Activated T-cell treated with anti-CD3 and anti-CD28 coated beads, Interleukin-2, amount 50 U/mL, for 1 hour (primary cell): Measurements from ENCODE around the gene PLPPR5.

ENCODE experiments used
- DNase-seq: peaks from one replicate; pipeline ENCODE4 v3.0.0-alpha.2; 2020

The PLPPR5 gene

DNA sequence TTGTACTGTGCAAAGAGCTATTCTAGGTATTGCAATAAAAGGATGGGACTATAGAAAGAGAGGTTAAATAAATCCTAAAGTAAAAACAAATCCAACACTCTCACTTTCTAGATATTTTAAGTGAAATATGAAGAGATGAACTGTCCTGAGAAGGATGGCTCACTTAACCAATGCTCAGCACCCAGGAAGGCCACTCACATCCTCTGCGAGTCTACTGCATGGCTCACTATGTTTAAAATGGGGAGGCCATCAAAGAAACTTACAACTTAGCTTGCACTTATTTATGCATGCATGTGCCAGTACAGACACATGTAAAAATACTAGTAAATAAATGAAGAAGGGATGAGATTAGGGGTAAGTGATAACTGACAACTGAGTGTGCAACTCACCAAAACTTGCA lies 37.5 kb downstream of the PLPPR5 start:
- DNase-seq = no peak

DNA sequence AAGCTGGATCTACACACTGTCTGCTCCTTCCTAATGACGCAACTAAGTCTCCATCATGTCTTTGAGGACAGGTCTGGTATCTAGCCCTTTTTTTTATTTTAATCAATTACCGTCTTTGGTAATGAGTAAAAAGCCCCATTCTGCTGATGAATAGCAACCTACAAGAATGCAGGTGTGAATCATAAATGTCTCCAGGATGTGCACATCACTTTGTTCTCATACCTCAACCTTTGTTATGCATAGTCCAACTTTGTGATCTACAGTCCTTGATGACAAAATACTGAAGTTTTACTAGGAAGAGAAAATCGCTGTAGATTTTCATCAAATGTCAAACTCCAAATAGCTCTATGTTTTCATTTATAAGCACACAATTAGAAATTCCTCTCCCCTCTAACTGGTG lies 39.3 kb downstream of the PLPPR5 start:
- DNase-seq = no peak

DNA sequence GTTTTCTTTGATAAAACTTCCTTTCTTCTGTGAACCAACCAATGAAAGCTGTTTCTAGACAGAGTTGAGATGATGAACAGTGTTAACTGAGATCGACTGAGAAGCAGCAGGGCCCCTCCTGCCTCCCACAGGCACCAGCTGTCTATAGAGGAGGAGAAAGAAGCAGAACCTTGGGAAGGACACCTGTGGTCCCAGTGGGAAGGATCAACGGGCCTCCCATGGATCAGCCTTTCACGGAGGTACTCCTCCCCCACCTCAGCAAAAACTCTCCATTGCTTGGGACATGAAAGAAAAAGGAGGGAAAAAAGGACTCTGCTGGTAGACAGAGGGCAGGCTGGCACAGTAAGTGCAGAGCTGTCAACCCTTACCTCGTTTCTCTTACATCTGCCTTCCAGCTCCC lies 40.5 kb downstream of the PLPPR5 start:
- no peak for DNase-seq

DNA sequence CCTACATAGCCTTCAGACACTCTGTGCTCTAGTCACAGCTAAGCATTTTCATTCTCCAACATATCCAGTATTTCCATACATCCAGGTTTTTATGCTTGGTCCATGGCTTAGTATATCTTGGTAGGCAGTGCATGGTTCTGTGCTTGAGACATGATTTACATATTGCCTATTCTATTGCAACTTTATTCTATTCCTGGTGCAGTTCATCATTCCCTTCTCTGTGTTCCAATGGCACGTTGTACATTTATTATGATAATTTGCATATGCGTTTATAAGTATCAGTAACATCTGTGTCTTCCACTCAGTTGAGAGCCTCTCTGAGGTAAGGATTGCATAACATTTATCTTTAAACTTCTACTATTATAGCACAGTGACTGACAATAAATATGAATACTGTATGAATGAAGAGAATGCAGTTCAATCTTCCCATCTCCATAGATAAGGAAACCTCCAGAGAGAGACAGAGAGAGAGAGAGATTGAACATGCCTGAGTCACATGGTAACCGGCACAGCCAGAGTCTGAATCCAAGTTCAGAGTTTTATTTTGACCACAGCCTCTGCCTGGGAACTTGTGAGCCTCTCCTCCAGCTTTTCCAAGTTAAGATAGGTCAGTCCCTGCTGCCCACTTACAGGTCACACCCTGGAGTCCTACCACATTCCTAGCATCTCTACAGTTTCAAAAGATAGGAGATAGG lies 41.5 kb downstream of the PLPPR5 start:
- no peak for DNase-seq

DNA sequence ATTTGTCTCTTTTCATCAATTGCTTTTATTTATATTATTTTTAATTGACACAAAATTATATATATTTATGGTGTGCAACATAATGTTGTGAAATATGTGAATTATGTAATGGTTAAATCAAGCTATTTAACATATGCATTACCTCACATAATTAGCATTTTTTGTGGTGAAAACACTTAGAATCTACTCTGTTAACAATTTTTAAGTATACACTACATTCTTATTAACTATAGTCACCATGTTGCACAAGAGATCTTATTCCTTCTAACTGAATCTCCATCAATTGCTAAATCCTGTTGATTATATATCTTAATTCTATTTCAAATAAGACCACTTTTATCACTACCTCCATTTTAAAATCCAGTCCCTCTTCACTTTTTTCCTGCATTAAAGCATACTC lies 42.5 kb downstream of the PLPPR5 start:
- DNase-seq = no peak

DNA sequence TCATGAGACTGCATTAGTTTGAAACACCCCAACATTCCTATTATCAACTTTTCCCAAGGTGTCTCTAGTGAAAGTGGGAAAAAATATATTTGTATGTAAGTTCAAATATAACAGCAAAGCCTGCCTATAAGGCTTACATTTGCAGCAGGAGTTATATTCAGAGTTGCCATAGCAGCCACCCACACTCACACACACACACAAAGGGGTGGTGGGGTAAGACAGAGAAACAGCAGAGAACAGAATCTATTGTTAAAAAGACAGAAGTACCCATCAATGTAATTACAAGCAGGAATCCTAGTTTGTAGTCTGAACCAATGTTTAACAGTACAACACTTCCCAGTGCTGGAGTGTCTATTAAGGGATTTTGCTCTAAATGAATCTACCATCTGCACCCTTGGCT lies 55.0 kb downstream of the PLPPR5 start:
- DNase-seq = no peak

DNA sequence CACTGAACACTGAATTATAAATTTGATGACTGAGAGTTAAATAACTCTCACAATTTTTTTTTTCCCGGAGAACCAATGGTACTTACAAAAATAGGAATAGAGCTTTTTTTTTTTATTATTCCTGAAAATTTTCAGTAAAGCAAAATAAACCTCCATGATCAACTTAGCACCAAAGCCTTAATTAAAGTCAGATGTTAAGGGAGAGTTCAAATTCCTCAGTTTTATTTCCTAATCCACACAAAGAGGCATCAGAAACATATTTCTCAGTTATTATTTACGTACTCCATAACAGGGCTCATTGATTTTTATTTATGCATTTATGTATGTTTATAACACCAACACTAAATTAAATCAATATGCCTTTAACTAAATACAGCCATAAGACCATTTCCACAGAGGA lies 55.5 kb downstream of the PLPPR5 start:
- DNase-seq = no peak

DNA sequence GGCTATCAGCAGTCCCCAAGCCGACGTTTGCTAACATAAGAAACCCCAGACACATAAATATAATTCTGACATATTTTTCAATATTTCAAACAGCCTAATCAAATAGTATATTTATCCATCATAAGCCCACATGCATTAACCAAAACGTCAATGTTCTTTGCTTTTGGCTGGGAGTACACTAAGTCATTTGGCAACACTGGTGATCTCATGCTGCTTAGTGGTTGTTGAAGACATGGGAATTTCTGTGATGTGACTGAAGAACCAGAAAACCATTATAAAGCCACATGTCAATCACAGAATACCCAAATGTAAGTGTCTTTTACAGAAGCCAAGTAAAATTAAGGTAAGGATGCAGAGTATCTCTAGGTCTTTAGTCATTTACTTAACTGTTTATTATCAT lies 57.6 kb downstream of the PLPPR5 start:
- DNase-seq = no peak

DNA sequence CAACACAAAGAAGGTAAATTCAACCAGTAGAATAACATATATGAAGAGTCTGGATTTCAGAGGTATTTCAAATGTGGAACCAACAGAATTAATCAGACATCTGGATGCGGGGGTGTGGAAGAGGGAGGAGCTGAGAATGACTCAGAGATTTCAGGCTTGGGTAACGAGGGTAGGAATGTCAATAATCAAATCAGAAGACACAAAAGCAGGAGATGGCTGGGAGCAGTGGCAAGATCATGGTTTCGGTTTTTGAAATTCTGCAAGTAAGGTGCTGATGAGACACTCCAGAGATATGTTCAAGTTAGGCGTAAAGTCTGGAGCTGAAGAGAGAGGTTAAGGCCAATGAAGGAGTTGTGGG lies 64.0 kb downstream of the PLPPR5 start:
- DNase-seq = no peak

DNA sequence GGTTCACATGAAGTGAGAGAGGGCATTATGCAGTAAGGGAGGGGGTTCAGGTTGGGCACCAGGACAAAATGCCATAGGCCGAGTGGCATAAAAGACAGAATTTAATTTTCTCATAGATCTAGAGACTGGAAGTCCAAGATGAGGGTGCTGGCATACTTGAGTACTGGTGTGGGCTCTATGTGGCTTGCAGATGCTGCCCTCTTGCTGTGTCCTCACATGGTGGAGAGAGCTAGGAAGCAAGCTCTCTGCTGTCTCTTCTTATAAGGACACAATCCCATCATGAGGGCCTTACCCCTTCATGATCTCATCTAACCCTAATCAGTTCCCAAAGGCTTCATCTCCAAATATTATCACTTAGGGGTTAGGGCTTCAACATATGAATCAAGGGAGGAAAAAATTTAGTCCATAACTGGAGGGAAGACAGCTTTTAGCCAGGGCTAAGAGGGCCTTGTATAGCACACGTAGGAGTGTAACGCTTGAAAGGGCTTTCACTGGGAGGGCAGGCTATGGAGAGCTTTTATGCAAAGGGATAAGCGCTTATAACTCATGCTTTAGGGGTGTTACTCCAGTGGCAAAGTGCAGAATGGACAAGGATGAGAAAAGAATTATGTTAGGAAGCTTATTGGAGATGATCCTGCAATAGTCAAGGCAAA lies 64.5 kb downstream of the PLPPR5 start:
- DNase-seq = no peak

DNA sequence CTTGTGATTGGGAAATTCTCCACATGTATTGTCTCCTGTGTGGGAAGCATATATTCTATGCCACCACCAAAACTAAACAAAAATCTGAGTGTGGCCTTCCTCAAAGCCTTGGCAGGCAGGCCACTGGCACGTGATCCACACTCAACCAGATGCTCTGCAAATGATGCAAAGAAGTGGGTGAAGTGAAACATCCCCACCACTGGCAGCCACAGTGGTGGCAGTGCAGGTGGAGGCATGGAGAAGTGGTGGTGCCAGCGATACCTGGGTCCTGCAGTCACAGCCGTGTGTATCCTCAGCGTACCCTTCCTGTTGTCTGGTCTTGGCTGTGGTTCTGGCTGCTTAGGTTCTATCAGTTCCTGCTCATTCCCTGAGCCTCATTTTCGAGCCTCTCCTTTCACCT lies 65.2 kb downstream of the PLPPR5 start:
- DNase-seq = no peak

DNA sequence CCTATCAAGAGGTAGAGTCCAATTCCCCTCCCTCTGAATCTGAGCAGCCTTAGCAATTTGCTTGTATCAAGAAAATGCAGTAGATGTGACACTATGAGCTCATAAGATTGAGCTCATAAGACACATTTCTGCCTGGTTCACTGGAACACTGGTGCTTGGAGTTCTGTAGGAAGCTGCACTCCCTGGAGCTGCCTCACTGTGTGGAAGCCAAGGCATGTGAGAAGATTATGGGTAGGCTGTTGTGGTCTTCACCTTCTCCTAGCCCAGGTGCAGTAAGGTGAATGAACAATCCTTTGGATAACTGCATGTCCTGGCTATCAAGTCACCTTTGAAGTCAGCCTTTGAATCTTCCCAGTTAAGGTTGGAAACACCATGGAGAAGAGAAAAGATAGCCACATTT lies 67.3 kb downstream of the PLPPR5 start:
- no peak for DNase-seq

DNA sequence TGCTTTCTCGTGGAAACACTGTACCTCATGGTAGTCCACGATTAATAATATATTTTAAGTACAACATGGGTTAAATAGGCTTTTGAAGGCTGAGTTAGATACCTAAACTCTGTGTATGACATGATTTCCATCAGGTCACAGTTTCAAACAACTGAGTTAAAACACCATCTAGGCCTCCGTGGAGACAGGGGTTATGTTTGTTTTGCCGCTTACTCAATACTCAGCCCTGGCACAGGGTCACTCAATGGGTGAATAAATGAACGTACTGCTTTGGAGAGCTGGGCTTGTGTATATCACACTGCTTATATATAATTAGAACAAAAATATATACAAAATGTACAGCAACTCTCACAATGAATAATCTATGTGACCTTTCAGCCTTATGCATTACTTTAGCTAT lies 72.5 kb downstream of the PLPPR5 start:
- no peak for DNase-seq

DNA sequence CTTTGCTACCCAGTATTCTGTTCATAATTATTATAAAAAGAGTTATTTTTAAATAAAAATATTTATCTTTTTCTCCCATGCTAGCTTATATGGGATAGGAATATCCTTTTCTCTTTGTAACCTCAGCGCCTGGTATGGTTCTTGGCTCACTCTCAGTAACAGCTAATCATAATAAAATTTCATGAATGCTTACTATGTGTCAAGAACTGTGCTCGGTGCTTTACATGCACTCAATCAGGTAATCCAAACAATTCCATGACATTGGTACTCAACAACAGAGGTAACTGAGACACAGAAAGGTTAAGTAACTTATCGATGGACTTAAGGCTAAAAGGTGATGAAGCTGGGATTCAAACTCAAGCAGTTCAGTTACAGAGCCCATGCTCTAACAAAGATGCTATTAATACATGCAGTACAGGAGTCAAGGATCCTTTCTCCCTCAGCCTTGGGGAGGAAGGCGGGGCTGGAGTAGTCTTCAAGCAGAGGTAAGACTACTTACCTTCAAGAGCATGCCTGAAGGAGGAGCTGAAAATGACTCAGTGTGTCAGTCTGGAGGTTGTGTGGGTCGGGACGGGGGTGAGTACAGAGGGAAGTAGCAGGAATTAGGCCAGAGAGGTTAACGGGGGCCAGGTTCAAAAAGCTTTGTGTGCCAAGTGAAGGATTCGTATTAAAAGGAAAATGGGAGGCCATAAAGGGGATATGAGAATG lies 73.4 kb downstream of the PLPPR5 start:
- no peak for DNase-seq

DNA sequence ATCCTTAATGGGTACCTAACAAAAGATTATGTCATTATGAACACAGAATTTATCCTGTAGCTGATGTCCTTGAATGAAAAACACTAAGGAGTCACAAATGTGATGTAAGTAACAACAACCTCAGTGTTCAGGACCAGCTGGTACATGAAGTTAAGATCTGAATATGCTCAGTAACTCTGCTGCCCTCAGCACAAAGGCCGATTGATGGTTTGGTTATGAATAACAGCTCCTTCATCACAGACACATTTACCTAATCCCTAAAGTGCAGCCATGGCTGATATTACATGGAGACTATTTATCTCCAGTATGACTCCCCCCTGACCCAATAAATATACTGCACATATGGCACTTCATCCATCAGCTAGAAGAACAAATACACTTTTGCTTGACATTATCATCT lies 75.2 kb downstream of the PLPPR5 start:
- DNase-seq = no peak

DNA sequence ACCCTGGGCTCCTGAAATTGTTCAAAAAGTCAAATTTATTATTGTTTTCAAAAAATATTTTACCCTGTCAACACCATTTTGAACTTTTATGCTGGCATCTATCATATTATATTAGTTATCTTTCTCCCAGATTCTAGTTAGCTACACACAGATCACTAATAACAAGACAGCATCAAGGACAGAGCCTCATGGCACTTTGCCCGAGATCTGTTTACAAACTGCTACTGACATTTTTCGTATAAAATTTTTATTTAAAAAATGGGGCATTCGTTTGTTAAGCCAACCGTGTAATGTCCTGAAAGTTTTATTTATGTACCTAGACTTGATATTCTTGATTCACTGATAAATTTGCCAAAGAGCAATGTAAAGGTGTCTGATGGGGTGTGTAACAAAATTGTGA lies 78.1 kb downstream of the PLPPR5 start:
- DNase-seq = no peak

DNA sequence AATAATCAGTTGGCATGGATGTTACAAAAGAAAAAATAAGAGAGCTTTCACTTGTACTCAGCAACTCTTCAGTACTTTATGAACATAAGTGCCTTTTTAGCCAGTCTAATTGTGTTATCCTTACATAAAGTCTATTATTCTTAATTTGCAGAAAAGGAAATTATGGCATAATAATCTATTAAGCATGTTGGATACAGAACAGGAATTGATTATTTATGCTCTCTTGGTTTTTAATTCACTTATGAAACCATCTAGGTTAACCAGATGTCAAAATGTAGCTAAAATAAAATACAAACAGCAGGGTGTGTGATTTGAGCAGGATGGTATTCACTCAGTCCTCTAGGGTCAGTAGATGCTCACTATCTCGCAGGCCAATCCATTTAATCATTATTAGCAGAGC lies 79.7 kb downstream of the PLPPR5 start:
- DNase-seq = no peak

DNA sequence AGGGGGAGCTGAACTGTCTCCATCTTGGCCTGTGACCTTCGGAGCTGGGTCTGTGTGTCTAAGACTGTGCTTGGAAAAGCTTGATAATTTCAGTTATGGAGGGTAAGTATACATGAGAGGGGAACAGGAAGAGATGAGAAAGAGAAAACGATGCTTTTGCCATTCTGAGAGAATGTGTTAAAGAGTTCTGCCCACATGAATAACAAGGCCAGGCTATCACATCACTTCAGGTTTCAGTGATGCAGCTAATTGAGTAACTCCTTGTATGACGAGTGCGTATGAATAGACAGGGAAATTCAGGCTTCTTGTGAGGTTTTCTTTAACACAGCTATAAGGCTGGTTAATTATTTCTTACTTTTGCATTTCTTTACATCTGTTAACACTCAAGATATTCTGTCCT lies 81.0 kb downstream of the PLPPR5 start:
- DNase-seq = no peak

DNA sequence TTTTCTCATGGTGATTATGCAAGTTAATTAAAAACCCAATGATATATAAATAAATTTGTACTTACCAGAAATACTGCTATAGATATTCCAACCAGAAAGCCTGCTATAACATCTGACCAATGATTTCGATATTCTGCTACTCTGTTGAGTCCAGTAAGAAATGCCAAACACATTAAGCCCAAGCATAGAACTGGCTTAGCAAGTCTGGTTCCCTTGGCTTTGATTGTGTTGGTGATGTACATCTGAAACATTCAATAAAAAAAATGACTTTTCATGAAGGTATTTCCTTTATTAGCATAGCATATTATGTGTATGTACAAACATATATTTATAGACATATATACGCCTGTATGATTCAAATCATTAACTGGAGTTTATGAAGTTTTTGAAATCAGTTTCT lies 82.8 kb downstream of the PLPPR5 start:
- no peak for DNase-seq

DNA sequence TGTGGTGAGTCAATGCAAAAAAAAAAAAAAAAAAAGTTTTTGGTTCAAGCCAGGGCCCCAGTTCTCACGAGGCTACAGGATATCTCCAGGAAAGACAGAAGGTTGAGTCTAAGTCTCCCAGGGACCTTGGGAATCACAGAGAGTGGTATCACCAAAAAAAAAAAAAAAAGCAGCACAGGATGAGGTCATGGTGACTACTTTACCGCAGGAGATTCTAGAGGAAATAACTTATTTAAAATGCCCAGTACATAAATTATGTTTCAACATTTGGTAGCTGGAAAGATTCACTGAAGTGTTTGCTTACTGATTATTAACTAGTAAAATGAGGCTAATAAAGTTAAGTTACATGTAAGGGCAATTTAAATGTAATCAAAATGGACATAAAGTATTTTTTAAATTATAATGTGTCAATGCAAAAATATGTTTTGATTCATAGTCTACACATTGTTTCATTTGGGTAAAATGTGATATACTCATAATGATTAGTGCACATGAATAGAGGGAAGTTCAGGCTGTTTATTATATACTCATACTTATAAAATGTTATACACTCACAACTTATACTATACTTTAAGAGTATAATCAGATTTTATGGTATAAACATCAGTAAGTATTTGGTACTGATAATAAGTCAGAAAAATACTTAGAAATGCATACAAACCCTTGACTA lies 84.1 kb downstream of the PLPPR5 start:
- no peak for DNase-seq

DNA sequence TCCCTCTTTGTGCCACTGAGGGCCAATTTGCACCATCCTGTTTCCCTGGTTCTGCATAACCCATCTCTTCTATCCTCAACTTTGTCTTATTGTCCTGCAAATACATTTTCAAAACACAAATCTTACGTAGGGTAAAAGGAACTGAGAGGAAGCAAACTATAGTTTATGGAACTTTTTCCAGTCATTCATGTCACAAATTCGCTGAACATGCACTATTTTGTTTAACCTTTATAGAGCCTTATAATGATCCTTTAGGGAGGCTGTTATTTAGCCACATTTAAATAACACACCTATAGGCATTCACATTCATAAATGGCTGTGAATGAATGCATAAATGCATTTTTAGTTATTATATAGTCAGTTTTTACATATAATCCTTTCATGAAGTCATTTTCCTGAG lies 85.0 kb downstream of the PLPPR5 start:
- no peak for DNase-seq

DNA sequence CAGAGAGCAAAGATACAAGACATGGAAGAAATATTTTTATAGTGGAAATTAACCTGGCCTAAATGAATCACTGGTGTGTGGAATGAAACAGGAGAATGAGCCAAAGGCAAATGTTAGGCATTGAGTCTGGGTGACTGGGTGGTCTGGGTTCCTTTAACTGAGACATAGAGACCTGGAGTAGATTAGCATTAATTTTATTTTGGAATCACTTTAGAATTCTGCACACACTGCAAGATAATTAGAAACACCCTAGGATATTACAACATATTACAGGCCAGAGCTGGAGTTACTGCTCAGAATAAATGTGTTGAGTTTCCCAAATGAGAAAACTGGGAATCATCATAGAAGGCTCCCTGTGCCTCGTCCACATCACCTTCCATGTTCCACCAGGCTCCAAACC lies 85.5 kb downstream of the PLPPR5 start:
- DNase-seq = no peak

DNA sequence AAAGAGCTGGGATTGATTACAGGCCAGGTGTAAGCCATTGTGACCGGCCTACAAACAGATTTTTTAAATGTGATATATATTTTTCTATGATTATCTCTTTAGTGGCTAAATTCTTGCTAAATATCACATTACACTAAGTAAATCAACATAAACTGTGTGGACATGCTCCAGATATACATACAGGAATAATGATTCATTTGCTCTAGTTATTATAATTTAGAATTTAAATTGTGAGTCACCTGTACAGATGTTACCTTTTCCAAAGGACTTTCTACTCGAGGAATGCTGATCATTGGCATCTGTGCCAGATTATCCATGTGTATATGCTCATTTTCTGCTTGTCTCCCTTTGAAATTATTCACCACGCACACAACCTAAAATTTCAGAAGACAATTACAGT lies 90.1 kb downstream of the PLPPR5 start:
- DNase-seq = no peak

DNA sequence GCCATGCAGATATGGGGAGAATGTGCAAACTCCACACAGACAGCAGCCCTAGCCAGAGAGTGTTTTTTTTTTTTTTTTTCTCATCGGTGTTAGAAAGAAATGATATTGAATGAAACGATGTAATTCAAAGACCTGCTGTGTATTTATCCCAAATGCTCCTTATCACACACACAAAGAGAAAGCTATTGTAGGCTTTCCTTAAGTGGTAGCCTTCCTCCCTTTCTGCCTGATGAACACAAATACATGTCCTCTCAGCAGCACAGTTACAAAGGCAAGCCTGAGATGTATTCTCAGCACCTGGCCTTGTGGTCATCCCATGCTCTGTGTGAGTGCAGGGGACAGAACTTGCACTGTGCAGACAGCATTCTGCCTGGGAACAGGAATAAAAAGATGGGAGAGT lies 93.8 kb downstream of the PLPPR5 start:
- no peak for DNase-seq
